Stomach (tissue), 4 donors: ENCODE measurements around the gene SLC7A5.
"Not testable (repeated sequence)": the region's sequence is repeated elsewhere in the genome, so short reads cannot be mapped to it uniquely, and the experiment has no call there.

Experiments
- CTCF ChIP-seq, 7 experiments: fragments of 450-650 bp in 4 of 7; fragments of 200-600 bp in 3 of 7; sonication (generic) in 3 of 7; IDR thresholded peaks; one replicate each; pipeline ENCODE4 v1.5.1; 2016 to 2019; ENCODE audit warnings: antibody characterized with exemption in 7 of 7, control low read depth in 2 of 7, mild to moderate bottlenecking in 1 of 7
- POLR2A ChIP-seq, 4 donors: fragments of 450-650 bp; IDR thresholded peaks; one replicate each; pipeline ENCODE4 v1.6.1; 2016; ENCODE audit warnings: antibody characterized with exemption in 4 of 4, control low read depth in 2 of 4, mild to moderate bottlenecking in 1 of 4, moderate library complexity in 1 of 4

DNA sequence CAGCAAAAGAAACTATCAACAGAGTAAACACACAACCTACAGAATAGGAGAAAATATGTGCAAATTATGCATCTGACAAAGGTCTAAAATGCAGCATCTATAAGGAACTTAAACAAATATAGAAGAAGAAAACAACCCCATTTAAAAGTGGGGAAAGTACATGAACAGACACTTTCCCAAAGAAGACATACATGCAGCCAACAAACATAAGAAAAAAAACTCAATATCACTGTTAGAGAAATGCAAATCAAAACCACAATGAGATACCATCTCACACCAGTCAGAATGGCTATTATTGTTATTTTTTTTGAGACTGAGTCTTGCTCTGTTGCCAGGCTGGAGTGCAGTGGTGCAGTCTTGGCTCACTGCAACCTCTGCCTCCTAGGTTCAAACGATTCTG is 57.9 kb downstream of the SLC7A5 start:
- not testable (repeated sequence) for TF ChIP-seq POLR2A, CTCF (IDR thresholded peaks at IDR 0.05)
